Testis (tissue), 3 donors: ENCODE results near the gene ATOH8. TPM values are rescaled to one million over a fixed set of nuclear protein-coding genes. Genes with fewer than 3 reads are reported as not detected.

Experiments
- DNase-seq: peaks from one replicate; pipeline ENCODE4 v3.0.0-alpha.2; 2019
- H3K27ac ChIP-seq, 2 donors: fragments of 200-600 bp; sonication (generic); one replicate each; pipeline ENCODE4 v1.5.1; 2019
- H3K27me3 ChIP-seq: fragments of 200-600 bp; sonication (generic); one replicate; pipeline ENCODE4 v1.5.1; 2019
- H3K36me3 ChIP-seq: fragments of 200-600 bp; sonication (generic); one replicate; pipeline ENCODE4 v1.5.1; 2017; ENCODE audit warnings: low read depth; ENCODE audit errors: missing control alignments
- H3K4me1 ChIP-seq: fragments of 200-600 bp; sonication (generic); one replicate; pipeline ENCODE4 v1.5.1; 2019
- H3K4me3 ChIP-seq, 2 donors: fragments of 200-600 bp; sonication (generic); one replicate each; pipeline ENCODE4 v1.5.1; 2017 to 2019
- H3K9me3 ChIP-seq: fragments of 200-600 bp; sonication (generic); one replicate; pipeline ENCODE4 v1.5.1; 2017
- CTCF ChIP-seq, 3 experiments: fragments of 450-650 bp in 2 of 3; fragments of 200-600 bp in 1 of 3; sonication (generic) in 1 of 3; IDR thresholded peaks; one replicate each; pipeline ENCODE4 v1.5.1; 2016 to 2019; ENCODE audit warnings: antibody characterized with exemption in 3 of 3, mild to moderate bottlenecking in 2 of 3, moderate library complexity in 1 of 3
- POLR2A ChIP-seq: fragments of 450-650 bp; IDR thresholded peaks from one replicate; pipeline ENCODE4 v1.6.1; 2017; ENCODE audit warnings: antibody characterized with exemption, mild to moderate bottlenecking, moderate library complexity
- WGBS, 2 donors: methylation state at CpG; one replicate each; pipeline ENCODE4 v1.1.5; 2018; 5-methylcytosine and 5-hydroxymethylcytosine counted together
- intact Hi-C: fragments of 100-400 bp; cut with DNase I; formaldehyde crosslinking; loops from one replicate; pipeline ENCODE4 v1.15.1; 2023; ENCODE audit warnings: low total_unique reads
- polyA plus RNA-seq: library from polyadenylated mRNA; stranded (reverse); fragments of 350-450 nt; fragmentation: Illumina TruSeq; extraction: RNeasy Lipid Tissue Mini Kit (QIAGEN cat#74804); gene quantifications from one replicate; pipeline ENCODE4 v1.2.3, GENCODE V29; 2014; ENCODE audit warnings: low read depth, low replicate concordance; ENCODE audit not compliant: insufficient read depth
- total RNA-seq, 2 donors: library from RNA; depleted of rRNA; stranded (reverse); fragments of >200 nt; gene quantifications; one replicate each; pipeline ENCODE4 v1.2.3, GENCODE V29; 2016

The ATOH8 gene
- total and polyA plus RNA-seq, 3 donors from 2014 or later: 13.5 to 16.8 (median 14.2) TPM

GRCh38 chr2:85775406-85776381, 21.9 kb downstream of the ATOH8 start:
- TF ChIP-seq POLR2A (no peak), CTCF (IDR thresholded peaks at IDR 0.05) (no peak)
- H3K9me3 ChIP-seq: no peaks in the 10 kb centered on the region
- no peak overlapping the region for H3K4me3 ChIP-seq
- no peaks in the 10 kb centered on the region for H3K36me3 ChIP-seq
- intact Hi-C loops: no loop called here
- peaks cover 46% of the 10 kb centered on the region for H3K4me1 ChIP-seq
- H3K27ac ChIP-seq: no peak overlapping the region
- no peak for DNase-seq
- no peaks in the 10 kb centered on the region for H3K27me3 ChIP-seq
- WGBS, 2 donors: 86 to 93% methylated on average over 11 to 12 of the region's 12 CpGs

- H3K4me1 ChIP-seq: peaks cover 36% of the 10 kb centered on the region
- TF ChIP-seq CTCF (IDR thresholded peaks at IDR 0.05) (no peak), POLR2A (no peak)
- H3K4me3 ChIP-seq: no peak overlapping the region
- no peaks in the 10 kb centered on the region for H3K27me3 ChIP-seq
- H3K36me3 ChIP-seq: no peaks in the 10 kb centered on the region
- WGBS, 2 donors: 81 to 85% methylated on average over 9 of the region's 9 CpGs
- intact Hi-C loops: no loop called here
- H3K27ac ChIP-seq: no peak overlapping the region
- DNase-seq: no peak
- no peaks in the 10 kb centered on the region for H3K9me3 ChIP-seq
Observed at GRCh38 chr2:85776672-85777071, 22.9 kb downstream of the ATOH8 start.

GRCh38 chr2:85777441-85777861, 23.7 kb downstream of the ATOH8 start:
- Histone ChIP-seq H3K36me3 (no peaks in the 10 kb centered on the region), H3K9me3 (no peaks in the 10 kb centered on the region), H3K27ac (no peak overlapping the region), H3K4me1 (peaks cover 34% of the 10 kb centered on the region), H3K4me3 (no peak overlapping the region), H3K27me3 (no peaks in the 10 kb centered on the region)
- no peak for TF ChIP-seq POLR2A
- no peak for TF ChIP-seq CTCF (IDR thresholded peaks at IDR 0.05)
- 40 to 52% methylated on average over 8 of the region's 8 CpGs for WGBS, 2 donors
- peak; percentile 76 for DNase-seq
- intact Hi-C loops: no loop called here

- no peaks in the 10 kb centered on the region for H3K36me3 ChIP-seq
- H3K9me3 ChIP-seq: no peaks in the 10 kb centered on the region
- no peak overlapping the region for H3K4me3 ChIP-seq
- H3K4me1 ChIP-seq: peaks cover 22% of the 10 kb centered on the region
- 76 to 83% methylated on average over 11 to 15 of the region's 16 CpGs for WGBS, 2 donors
- H3K27ac ChIP-seq: no peak overlapping the region
- intact Hi-C loops: no loop called here
- no peak for TF ChIP-seq POLR2A
- no peak for TF ChIP-seq CTCF (IDR thresholded peaks at IDR 0.05)
- H3K27me3 ChIP-seq: no peaks in the 10 kb centered on the region
- DNase-seq: no peak
Observed at GRCh38 chr2:85778646-85779379, 25.0 kb downstream of the ATOH8 start.
